Adrenal gland (tissue), 5 donors: ENCODE measurements around the gene RAVER2.

Experiments
- CTCF ChIP-seq, 6 experiments: fragments of 450-650 bp in 4 of 6; fragments of 200-600 bp in 2 of 6; sonication (generic) in 1 of 6; IDR thresholded peaks; 1 replicate in 5 of 6; 2 replicates in 1 of 6; pipeline versions ENCODE4 v1.5.1 to v1.8.0; 2016 to 2021; ENCODE audit warnings: antibody characterized with exemption in 6 of 6, mild to moderate bottlenecking in 2 of 6, moderate library complexity in 1 of 6
- POLR2A ChIP-seq, 2 donors: fragments of 450-650 bp; IDR thresholded peaks; one replicate each; pipeline ENCODE4 v1.6.1; 2017; ENCODE audit warnings: antibody characterized with exemption in 2 of 2, mild to moderate bottlenecking in 2 of 2, moderate library complexity in 1 of 2
- donor health status: DM: no; HTN: no; CAD: no.

DNA sequence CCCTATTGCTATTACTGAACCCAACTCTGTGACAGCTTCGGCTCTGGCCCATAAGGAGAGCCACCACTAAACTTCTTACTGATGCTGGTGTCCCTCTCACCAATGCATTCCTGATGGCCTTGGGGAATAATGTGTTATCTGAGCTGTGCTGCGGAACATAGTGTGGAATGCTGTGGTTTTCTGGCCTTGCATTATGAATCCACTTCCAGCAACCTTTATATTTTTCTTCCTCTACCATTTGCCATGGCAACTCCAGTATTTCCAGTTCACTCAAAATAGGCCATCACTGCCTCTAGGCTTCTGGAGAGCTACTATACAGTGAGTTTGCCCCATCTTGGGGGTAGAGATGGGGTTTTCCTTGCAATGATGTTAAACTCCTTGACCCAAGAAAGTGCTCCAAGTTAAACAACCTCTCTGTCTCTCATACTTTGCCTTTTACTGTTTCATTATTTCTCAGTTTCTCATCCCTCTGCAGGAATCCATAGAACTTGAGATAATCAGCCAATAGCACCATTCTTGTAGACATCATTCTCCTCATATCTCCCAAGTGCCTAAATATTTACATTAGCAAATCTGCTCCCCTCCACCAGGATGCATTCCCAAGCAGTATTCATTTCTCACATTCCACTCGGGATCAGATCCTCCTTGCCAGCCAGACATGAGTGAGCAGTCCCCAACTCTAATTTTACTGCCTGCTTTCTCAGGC lies 11.1 kb upstream of the RAVER2 start:
- TF ChIP-seq CTCF (IDR thresholded peaks at IDR 0.05) (no peak), POLR2A (IDR thresholded peaks at IDR 0.05) (no peak)
